Measurements from ENCODE around the gene CCDC170. TPM values are rescaled to one million over a fixed set of nuclear protein-coding genes. Genes with fewer than 3 reads are reported as not detected.

Gene CCDC170
- polyA plus RNA-seq, 1 of the 3 experiments (the other 2 are of a cell fraction) = not detected

DNA sequence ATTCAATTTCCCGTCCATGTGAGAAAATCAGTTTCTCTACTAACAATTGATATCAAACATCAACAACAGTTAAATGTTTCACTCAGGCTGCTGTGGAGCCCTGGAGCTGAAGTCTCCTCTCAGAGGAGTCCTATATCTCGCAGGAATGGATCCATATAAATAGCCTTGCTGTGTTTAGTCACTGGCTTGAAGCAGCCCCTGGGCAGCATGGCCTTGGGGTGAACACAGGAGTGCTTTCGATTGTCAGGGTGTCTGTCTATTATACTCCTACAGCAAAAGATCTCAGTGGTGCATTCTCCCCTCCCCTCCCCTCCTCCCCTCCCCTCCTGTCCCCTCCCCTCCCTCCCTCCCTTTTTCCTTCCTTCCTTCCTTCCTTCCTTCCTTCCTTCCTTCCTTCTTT, 141.9 kb downstream of the CCDC170 start (continued):
- TF ChIP-seq, protein P1, sequence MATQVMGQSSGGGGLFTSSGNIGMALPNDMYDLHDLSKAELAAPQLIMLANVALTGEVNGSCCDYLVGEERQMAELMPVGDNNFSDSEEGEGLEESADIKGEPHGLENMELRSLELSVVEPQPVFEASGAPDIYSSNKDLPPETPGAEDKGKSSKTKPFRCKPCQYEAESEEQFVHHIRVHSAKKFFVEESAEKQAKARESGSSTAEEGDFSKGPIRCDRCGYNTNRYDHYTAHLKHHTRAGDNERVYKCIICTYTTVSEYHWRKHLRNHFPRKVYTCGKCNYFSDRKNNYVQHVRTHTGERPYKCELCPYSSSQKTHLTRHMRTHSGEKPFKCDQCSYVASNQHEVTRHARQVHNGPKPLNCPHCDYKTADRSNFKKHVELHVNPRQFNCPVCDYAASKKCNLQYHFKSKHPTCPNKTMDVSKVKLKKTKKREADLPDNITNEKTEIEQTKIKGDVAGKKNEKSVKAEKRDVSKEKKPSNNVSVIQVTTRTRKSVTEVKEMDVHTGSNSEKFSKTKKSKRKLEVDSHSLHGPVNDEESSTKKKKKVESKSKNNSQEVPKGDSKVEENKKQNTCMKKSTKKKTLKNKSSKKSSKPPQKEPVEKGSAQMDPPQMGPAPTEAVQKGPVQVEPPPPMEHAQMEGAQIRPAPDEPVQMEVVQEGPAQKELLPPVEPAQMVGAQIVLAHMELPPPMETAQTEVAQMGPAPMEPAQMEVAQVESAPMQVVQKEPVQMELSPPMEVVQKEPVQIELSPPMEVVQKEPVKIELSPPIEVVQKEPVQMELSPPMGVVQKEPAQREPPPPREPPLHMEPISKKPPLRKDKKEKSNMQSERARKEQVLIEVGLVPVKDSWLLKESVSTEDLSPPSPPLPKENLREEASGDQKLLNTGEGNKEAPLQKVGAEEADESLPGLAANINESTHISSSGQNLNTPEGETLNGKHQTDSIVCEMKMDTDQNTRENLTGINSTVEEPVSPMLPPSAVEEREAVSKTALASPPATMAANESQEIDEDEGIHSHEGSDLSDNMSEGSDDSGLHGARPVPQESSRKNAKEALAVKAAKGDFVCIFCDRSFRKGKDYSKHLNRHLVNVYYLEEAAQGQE (IDR thresholded peaks at IDR 0.05; ENCODE audit: low read depth, low read length) = no peak
- no peak for TF ChIP-seq POLR2AphosphoS5 (IDR thresholded peaks at IDR 0.05; ENCODE audit: low read depth, low read length)
- TF ChIP-seq, protein P2, sequence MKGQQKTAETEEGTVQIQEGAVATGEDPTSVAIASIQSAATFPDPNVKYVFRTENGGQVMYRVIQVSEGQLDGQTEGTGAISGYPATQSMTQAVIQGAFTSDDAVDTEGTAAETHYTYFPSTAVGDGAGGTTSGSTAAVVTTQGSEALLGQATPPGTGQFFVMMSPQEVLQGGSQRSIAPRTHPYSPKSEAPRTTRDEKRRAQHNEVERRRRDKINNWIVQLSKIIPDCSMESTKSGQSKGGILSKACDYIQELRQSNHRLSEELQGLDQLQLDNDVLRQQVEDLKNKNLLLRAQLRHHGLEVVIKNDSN (IDR thresholded peaks at IDR 0.05; ENCODE audit: borderline replicate concordance, low read depth) = no peak
- no peak for TF ChIP-seq GABPA (IDR thresholded peaks at IDR 0.05; ENCODE audit: low read depth)
- no peak for TF ChIP-seq FOXM1 (IDR thresholded peaks at IDR 0.05; ENCODE audit: low read depth)

DNA sequence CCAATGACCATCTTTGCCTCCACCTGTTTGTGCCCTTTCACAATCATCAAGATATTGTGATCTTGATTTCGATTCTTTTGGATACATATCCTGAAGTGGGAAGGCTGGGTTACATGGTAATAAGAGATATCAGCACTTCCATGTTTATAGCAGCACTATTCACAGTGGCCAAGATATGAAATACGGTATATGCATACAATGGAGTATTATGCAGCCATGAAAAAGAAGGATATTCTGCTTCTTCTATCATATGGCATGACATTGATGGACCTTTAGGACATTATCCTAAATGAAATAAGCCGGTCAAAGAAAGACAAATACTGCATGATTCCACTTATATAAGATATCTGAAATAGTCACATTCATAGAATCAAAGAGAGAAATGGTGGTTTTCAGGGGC, 144.0 kb downstream of the CCDC170 start:
- 11% methylated on average over 3 of the region's 3 CpGs for WGBS (ENCODE audit: low lambda C conversion rate)
- POLR2A ChIA-PET = no interaction called here
- CTCF ChIA-PET = no interaction called here

More for the DNA sequence above, 144.0 kb downstream of the CCDC170 start:
- no peaks in the 10 kb centered on the region for H3K9me2 ChIP-seq
- no peak overlapping the region for H3K27ac ChIP-seq (ENCODE audit: low read depth in 2 of 2, low read length in 1 of 2)
- no peaks in the 10 kb centered on the region for H3K9me3 ChIP-seq
- no peak overlapping the region for H2AFZ ChIP-seq (ENCODE audit: low read depth)
- TF ChIP-seq, protein P2 (IDR thresholded peaks at IDR 0.05; ENCODE audit: borderline replicate concordance, low read depth) = no peak
- TF ChIP-seq, protein P3, sequence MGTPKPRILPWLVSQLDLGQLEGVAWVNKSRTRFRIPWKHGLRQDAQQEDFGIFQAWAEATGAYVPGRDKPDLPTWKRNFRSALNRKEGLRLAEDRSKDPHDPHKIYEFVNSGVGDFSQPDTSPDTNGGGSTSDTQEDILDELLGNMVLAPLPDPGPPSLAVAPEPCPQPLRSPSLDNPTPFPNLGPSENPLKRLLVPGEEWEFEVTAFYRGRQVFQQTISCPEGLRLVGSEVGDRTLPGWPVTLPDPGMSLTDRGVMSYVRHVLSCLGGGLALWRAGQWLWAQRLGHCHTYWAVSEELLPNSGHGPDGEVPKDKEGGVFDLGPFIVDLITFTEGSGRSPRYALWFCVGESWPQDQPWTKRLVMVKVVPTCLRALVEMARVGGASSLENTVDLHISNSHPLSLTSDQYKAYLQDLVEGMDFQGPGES (IDR thresholded peaks at IDR 0.05; ENCODE audit: low read depth, low read length) = no peak
- TF ChIP-seq NRF1 (IDR thresholded peaks at IDR 0.05; ENCODE audit: low read depth, low read length) (no peak), POLR2AphosphoS5 (IDR thresholded peaks at IDR 0.05; ENCODE audit: low read depth, low read length) (no peak), GABPA (IDR thresholded peaks at IDR 0.05; ENCODE audit: low read depth) (no peak), RAD21 (IDR thresholded peaks at IDR 0.05; ENCODE audit: low read length) (no peak), EZH2phosphoT487 (IDR thresholded peaks at IDR 0.05; ENCODE audit: borderline replicate concordance, low read depth) (no peak), MXI1 (IDR thresholded peaks at IDR 0.05; ENCODE audit: low read depth, low read length) (no peak), FOSL2 (IDR thresholded peaks at IDR 0.05; ENCODE audit: borderline replicate concordance, low read depth) (no peak), MEF2A (IDR thresholded peaks at IDR 0.05; ENCODE audit: borderline replicate concordance, low read depth) (no peak), SMC3 (IDR thresholded peaks at IDR 0.05; ENCODE audit: low read depth, low read length) (no peak)
- H3K9ac ChIP-seq = no peak overlapping the region
- H3F3A ChIP-seq (replicated peaks; ENCODE audit: insufficient read depth) = no peaks in the 10 kb centered on the region
- no peaks in the 10 kb centered on the region for H4K20me1 ChIP-seq (ENCODE audit: insufficient read depth)
- no peaks in the 10 kb centered on the region for H3K4me1 ChIP-seq (ENCODE audit: control insufficient read depth in 1 of 2, insufficient read depth in 2 of 2, low read depth in 1 of 2, low read length in 1 of 2)
- DNase-seq = no peak
- H3K27me3 ChIP-seq (ENCODE audit: insufficient read depth) = no peaks in the 10 kb centered on the region
- H3K4me2 ChIP-seq = no peak overlapping the region
- H3K79me2 ChIP-seq (ENCODE audit: insufficient read depth) = no peaks in the 10 kb centered on the region
- H3K36me3 ChIP-seq (replicated peaks in 1 of 2; ENCODE audit: control insufficient read depth in 1 of 2, insufficient read depth in 2 of 2, low read length in 1 of 2) = no peaks in the 10 kb centered on the region
- H3K4me3 ChIP-seq (ENCODE audit: low read depth in 2 of 2, low read length in 1 of 2) = no peak overlapping the region
